Mesenchymal stem cell (in vitro differentiated cells and primary cell): ENCODE measurements around the gene SLC6A4. TPM values are rescaled to one million over a fixed set of nuclear protein-coding genes. Genes with fewer than 3 reads are reported as not detected.

Experiments
- DNase-seq: peaks from one replicate; pipeline ENCODE4 v3.0.0-alpha.2; 2013
- H2AFZ ChIP-seq: one replicate; pipeline ENCODE4 v1.6.1; 2013; ENCODE audit warnings: low read depth, mild to moderate bottlenecking, control low read depth, inconsistent platforms, low read length, moderate library complexity
- H2AK5ac ChIP-seq: 2 replicates; pipeline ENCODE4 v1.6.1; 2013; ENCODE audit warnings: low read length, moderate library complexity, mild to moderate bottlenecking, inconsistent platforms; ENCODE audit not compliant: severe bottlenecking
- H2BK120ac ChIP-seq: one replicate; pipeline ENCODE4 v1.6.1; 2013; ENCODE audit warnings: low read depth, mild to moderate bottlenecking, inconsistent platforms, low read length, moderate library complexity
- H2BK12ac ChIP-seq, 2 experiments: one replicate each; pipeline ENCODE4 v1.6.1; 2013; ENCODE audit warnings: inconsistent platforms in 2 of 2, low read length in 2 of 2, mild to moderate bottlenecking in 2 of 2, moderate library complexity in 2 of 2, control low read depth in 1 of 2
- H2BK15ac ChIP-seq: one replicate; pipeline ENCODE4 v1.6.1; 2013; ENCODE audit warnings: mild to moderate bottlenecking, low read depth, inconsistent platforms; ENCODE audit not compliant: poor library complexity, severe bottlenecking
- H2BK5ac ChIP-seq: 2 replicates; pipeline ENCODE4 v1.6.1; 2013; ENCODE audit warnings: low read depth, mild to moderate bottlenecking, low read length, control low read depth, inconsistent platforms; ENCODE audit not compliant: poor library complexity, severe bottlenecking
- H3K14ac ChIP-seq, 2 experiments: one replicate each; pipeline ENCODE4 v1.6.1; 2013; ENCODE audit warnings: inconsistent platforms in 2 of 2, low read length in 2 of 2, control low read depth in 1 of 2, mild to moderate bottlenecking in 1 of 2, moderate library complexity in 1 of 2
- H3K18ac ChIP-seq, 2 experiments: one replicate each; pipeline ENCODE4 v1.6.1; 2013; ENCODE audit warnings: inconsistent platforms in 2 of 2, low read length in 2 of 2, control low read depth in 1 of 2, low read depth in 1 of 2, mild to moderate bottlenecking in 1 of 2
- H3K23ac ChIP-seq, 2 experiments: one replicate each; pipeline ENCODE4 v1.6.1; 2013; ENCODE audit warnings: inconsistent platforms in 2 of 2, low read length in 2 of 2, mild to moderate bottlenecking in 2 of 2, moderate library complexity in 2 of 2, control low read depth in 1 of 2
- H3K27ac ChIP-seq: 2 replicates; pipeline ENCODE4 v1.5.1; 2013; ENCODE audit warnings: mild to moderate bottlenecking, moderate library complexity, low read length, control low read depth, inconsistent platforms; ENCODE audit not compliant: poor library complexity, severe bottlenecking
- H3K27me3 ChIP-seq, 2 experiments: 2 replicates each; pipeline versions ENCODE4 v1.6.1 to v1.7.0; 2013; ENCODE audit warnings: low read length in 2 of 2, mild to moderate bottlenecking in 2 of 2, moderate library complexity in 2 of 2, control low read depth in 1 of 2, inconsistent platforms in 1 of 2; ENCODE audit not compliant: control insufficient read depth in 1 of 2, insufficient read depth in 1 of 2
- H3K36me3 ChIP-seq, 2 experiments: 2 replicates each; pipeline versions ENCODE4 v1.6.1 to v1.7.0; 2013; ENCODE audit warnings: low read length in 2 of 2, control low read depth in 1 of 2, inconsistent platforms in 1 of 2, low read depth in 1 of 2, mild to moderate bottlenecking in 1 of 2; ENCODE audit not compliant: insufficient read depth in 2 of 2, control insufficient read depth in 1 of 2
- H3K4ac ChIP-seq, 2 experiments: one replicate each; pipeline ENCODE4 v1.6.1; 2013; ENCODE audit warnings: inconsistent platforms in 2 of 2, low read length in 2 of 2, mild to moderate bottlenecking in 2 of 2, moderate library complexity in 2 of 2, control low read depth in 1 of 2, low read depth in 1 of 2
- H3K4me1 ChIP-seq: 2 replicates; pipeline ENCODE4 v1.6.1; 2013; ENCODE audit warnings: low read depth, low read length, control low read depth; ENCODE audit not compliant: control insufficient read depth, insufficient read depth
- H3K4me2 ChIP-seq: 2 replicates; pipeline ENCODE4 v1.6.1; 2013; ENCODE audit warnings: low read length, mild to moderate bottlenecking, inconsistent platforms; ENCODE audit not compliant: poor library complexity, severe bottlenecking
- H3K4me3 ChIP-seq, 2 experiments: 2 replicates each; pipeline versions ENCODE4 v1.5.1 to v1.7.0; 2013; ENCODE audit warnings: low read length in 2 of 2, mild to moderate bottlenecking in 2 of 2, control low read depth in 1 of 2, low read depth in 1 of 2; ENCODE audit not compliant: insufficient read depth in 1 of 2
- H3K79me1 ChIP-seq: replicated peaks from 2 replicates; pipeline ENCODE4 v1.6.1; 2013; ENCODE audit warnings: mild to moderate bottlenecking, control low read depth, low read length, inconsistent platforms; ENCODE audit not compliant: poor library complexity, severe bottlenecking
- H3K9ac ChIP-seq: 2 replicates; pipeline ENCODE4 v1.7.0; 2013; ENCODE audit warnings: mild to moderate bottlenecking, low read length, moderate library complexity
- H3K9me3 ChIP-seq: 2 replicates; pipeline ENCODE4 v1.7.0; 2013; ENCODE audit warnings: mild to moderate bottlenecking, low read length; ENCODE audit not compliant: control insufficient read depth
- H4K8ac ChIP-seq: one replicate; pipeline ENCODE4 v1.6.1; 2013; ENCODE audit warnings: inconsistent platforms, mild to moderate bottlenecking, low read length, moderate library complexity
- H4K91ac ChIP-seq: one replicate; pipeline ENCODE4 v1.6.1; 2013; ENCODE audit warnings: mild to moderate bottlenecking, low read length, inconsistent platforms
- WGBS: methylation state at CpG from one replicate; pipeline ENCODE4 v1.1.7; 2013; ENCODE audit warnings: mixed read lengths; 5-methylcytosine and 5-hydroxymethylcytosine counted together
- polyA plus RNA-seq, 2 experiments: library from polyadenylated mRNA; stranded (reverse); fragments of 200-250 nt; gene quantifications; one replicate each; pipeline ENCODE4 v1.2.3, GENCODE V29; 2013

SLC6A4 gene
- not detected for polyA plus RNA-seq (2013, experiment 1 of 2)
- polyA plus RNA-seq (2013, experiment 2 of 2), result 0.01 TPM

- Histone ChIP-seq H4K91ac (no peak within 1 kb of the TSS), H3K27ac (no peak within 1 kb of the TSS), H3K9me3 (no peaks in the 10 kb centered on the region), H3K79me1 (no peaks in the 10 kb centered on the region), H3K23ac (peak within 1 kb of the TSS in 1 of 2 experiments; percentile 46), H3K4me1 (peaks cover 29% of the 10 kb centered on the region), H3K36me3 (no peaks in the 10 kb centered on the region), H2BK12ac (no peak within 1 kb of the TSS), H3K27me3 (peaks cover 63 to 70% of the 10 kb centered on the region in 2 experiments), H3K4ac (no peak within 1 kb of the TSS), H3K18ac (no peak within 1 kb of the TSS), H2BK5ac (no peak within 1 kb of the TSS), H2AK5ac (no peak within 1 kb of the TSS), H2AFZ (peak within 1 kb of the TSS; percentile 70), H2BK15ac (no peak within 1 kb of the TSS), H2BK120ac (no peak within 1 kb of the TSS), H3K14ac (no peak within 1 kb of the TSS), H4K8ac (no peak within 1 kb of the TSS), H3K4me3 (peak within 1 kb of the TSS; percentile 53 to 77), H3K9ac (peak within 1 kb of the TSS; percentile 45), H3K4me2 (peak within 1 kb of the TSS; percentile 96)
- WGBS, result 7% methylated on average over 79 of the region's 82 CpGs
- DNase-seq, result peak; percentile 23
Measured at GRCh38 chr17:30235386-30236296, at the start of gene SLC6A4. Gene SLC6A4 (minus strand): TSS chr17:30235697. CDS start chr17:30221958, 13,739 bp downstream.

- Histone ChIP-seq H3K14ac (no peak overlapping the region), H2AFZ (no peak overlapping the region), H3K9me3 (no peaks in the 10 kb centered on the region), H3K23ac (no peak overlapping the region), H3K18ac (no peak overlapping the region), H3K4me2 (no peak overlapping the region), H2BK12ac (no peak overlapping the region), H2AK5ac (no peak overlapping the region), H3K36me3 (peaks cover 10 to 82% of the 10 kb centered on the region in 2 experiments), H2BK120ac (no peak overlapping the region), H2BK5ac (no peak overlapping the region), H3K27me3 (no peaks in the 10 kb centered on the region), H3K27ac (no peak overlapping the region), H3K4me1 (peaks cover 5% of the 10 kb centered on the region), H2BK15ac (no peak overlapping the region), H3K9ac (no peak overlapping the region), H4K91ac (no peak overlapping the region), H4K8ac (no peak overlapping the region), H3K4ac (no peak overlapping the region), H3K79me1 (peaks cover 4% of the 10 kb centered on the region), H3K4me3 (no peak overlapping the region)
- no peak for DNase-seq
Measured at GRCh38 chr17:30279156-30279555, 43.7 kb upstream of the SLC6A4 start.

GRCh38 chr17:30278032-30278431 lies 42.5 kb upstream of the SLC6A4 start:
- Histone ChIP-seq H3K18ac (no peak overlapping the region), H2BK15ac (no peak overlapping the region), H3K36me3 (peaks cover 12 to 83% of the 10 kb centered on the region in 2 experiments), H2BK120ac (no peak overlapping the region), H3K23ac (no peak overlapping the region), H2AK5ac (no peak overlapping the region), H3K27me3 (no peaks in the 10 kb centered on the region), H4K8ac (no peak overlapping the region), H2BK5ac (no peak overlapping the region), H3K4me2 (no peak overlapping the region), H3K4ac (no peak overlapping the region), H2AFZ (no peak overlapping the region), H2BK12ac (no peak overlapping the region), H3K4me1 (peaks cover 5% of the 10 kb centered on the region), H4K91ac (no peak overlapping the region), H3K14ac (no peak overlapping the region), H3K9me3 (no peaks in the 10 kb centered on the region), H3K9ac (no peak overlapping the region), H3K27ac (no peak overlapping the region), H3K4me3 (no peak overlapping the region), H3K79me1 (peaks cover 6% of the 10 kb centered on the region)
- peak; percentile 54 for DNase-seq

GRCh38 chr17:30275911-30276310 lies 40.4 kb upstream of the SLC6A4 start:
- Histone ChIP-seq H3K4me3 (no peak overlapping the region), H2BK15ac (no peak overlapping the region), H3K18ac (no peak overlapping the region), H3K36me3 (peaks cover 10 to 85% of the 10 kb centered on the region in 2 experiments), H3K79me1 (peaks cover 7% of the 10 kb centered on the region), H3K23ac (no peak overlapping the region), H3K9me3 (no peaks in the 10 kb centered on the region), H4K8ac (no peak overlapping the region), H3K4me1 (peaks cover 7% of the 10 kb centered on the region), H2BK12ac (no peak overlapping the region), H3K4me2 (no peak overlapping the region), H2AK5ac (no peak overlapping the region), H2BK5ac (no peak overlapping the region), H3K27ac (no peak overlapping the region), H3K4ac (no peak overlapping the region), H2AFZ (no peak overlapping the region), H3K27me3 (no peaks in the 10 kb centered on the region), H3K14ac (no peak overlapping the region), H4K91ac (no peak overlapping the region), H3K9ac (no peak overlapping the region), H2BK120ac (no peak overlapping the region)
- no peak for DNase-seq
- WGBS, result 88% methylated on average over 1 of the region's 2 CpGs
